EH (cell line): Measurements from ENCODE around the gene DIAPH2.

Source experiments
- DNase-seq: peaks from one replicate; pipeline ENCODE4 v3.0.0-alpha.2; 2015; ENCODE audit warnings: low read depth

DIAPH2 gene

GRCh38 chrX:97309487-97310116 is 625.0 kb downstream of the DIAPH2 start:
- no peak for DNase-seq

GRCh38 chrX:97310373-97310772 is 625.7 kb downstream of the DIAPH2 start:
- DNase-seq = peak; percentile 62

- no peak for DNase-seq
These were observed 626.6 kb downstream of the DIAPH2 start for GRCh38 chrX:97311066-97311778.

DNA sequence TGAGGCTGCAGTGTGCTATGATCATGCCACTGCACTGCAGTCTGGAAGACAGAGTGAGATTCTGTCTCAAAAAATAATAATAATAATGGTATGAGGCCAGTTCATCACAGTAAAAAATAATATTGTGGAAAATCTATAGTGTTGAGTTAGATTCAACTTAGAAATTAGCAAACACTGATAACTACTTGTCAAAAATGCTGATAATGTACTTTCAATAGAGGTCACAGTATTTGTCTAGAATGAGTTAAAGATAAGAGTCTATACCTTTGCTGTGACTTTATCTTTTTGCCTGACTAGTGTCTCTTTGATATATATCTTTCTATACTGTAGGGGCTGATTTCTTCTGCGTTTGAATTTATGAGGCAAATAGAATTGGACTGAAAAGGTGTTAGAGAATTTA is 629.7 kb downstream of the DIAPH2 start:
- no peak for DNase-seq

- no peak for DNase-seq
These were observed 631.3 kb downstream of the DIAPH2 start for GRCh38 chrX:97315939-97316338.

DNA sequence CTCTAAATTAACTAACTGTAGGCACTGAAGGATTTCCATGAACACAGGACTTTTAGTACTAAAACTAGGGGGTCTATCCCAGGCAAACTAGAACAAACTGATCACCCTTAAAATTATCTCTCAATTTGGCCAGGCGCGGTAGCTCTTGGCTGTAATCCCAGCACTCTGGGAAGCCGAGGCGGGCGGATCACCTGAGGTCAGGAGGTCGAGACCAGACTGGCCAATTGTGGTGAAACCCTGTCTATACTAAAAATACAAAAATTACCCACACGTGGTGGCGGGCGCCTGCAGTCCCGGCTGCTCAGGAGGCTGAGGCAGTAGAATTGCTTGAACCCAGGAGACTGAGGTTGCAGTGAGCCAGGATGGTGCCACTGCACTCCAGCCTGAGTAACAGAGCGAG is 635.7 kb downstream of the DIAPH2 start:
- no peak for DNase-seq

- peak; percentile 64 for DNase-seq
These were observed 637.8 kb downstream of the DIAPH2 start for GRCh38 chrX:97322401-97322800.

- no peak for DNase-seq
These were observed 641.8 kb downstream of the DIAPH2 start for GRCh38 chrX:97326456-97326855.

- peak; percentile 23 for DNase-seq
These were observed 644.3 kb downstream of the DIAPH2 start for GRCh38 chrX:97328853-97329390.

GRCh38 chrX:97330151-97330550 is 645.5 kb downstream of the DIAPH2 start:
- DNase-seq = no peak

DNA sequence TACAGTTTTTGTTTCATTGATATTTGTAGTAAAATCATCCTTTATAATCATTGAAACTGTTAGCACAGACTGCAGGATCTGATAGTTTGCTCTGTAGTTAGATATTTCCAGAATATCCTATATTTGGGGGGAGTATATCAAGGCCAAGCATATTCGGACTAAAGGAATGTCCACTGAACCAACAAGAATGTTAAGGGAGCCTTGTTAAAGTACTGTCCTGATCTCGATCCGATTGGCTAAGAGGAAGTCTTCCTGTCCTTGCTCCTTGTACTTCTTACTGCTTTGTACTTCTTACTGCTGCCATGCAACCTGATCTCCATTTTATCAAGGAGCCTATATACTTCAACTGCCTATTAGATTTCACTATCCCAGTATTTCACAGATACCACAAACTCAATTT is 648.3 kb downstream of the DIAPH2 start:
- DNase-seq = peak; percentile 69

DNA sequence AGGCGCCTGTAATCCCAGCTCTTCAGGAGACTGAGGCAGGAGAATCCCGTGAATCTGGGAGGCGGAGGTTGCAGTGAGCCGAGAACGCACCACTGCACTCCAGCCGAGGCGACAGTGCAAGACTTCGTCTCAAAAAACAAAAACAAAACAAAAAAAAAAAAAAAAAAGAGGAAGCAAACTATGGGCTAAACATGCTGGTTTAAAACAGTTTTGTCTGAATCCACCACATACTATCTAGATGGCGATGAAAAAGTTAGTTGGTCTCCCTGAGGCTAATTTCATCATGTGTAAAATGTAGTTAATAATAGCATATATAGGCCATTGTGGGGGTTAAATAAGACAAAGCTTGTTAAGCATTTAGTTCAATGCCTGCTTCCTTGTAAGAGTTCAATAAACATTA is 650.2 kb downstream of the DIAPH2 start:
- no peak for DNase-seq

DNA sequence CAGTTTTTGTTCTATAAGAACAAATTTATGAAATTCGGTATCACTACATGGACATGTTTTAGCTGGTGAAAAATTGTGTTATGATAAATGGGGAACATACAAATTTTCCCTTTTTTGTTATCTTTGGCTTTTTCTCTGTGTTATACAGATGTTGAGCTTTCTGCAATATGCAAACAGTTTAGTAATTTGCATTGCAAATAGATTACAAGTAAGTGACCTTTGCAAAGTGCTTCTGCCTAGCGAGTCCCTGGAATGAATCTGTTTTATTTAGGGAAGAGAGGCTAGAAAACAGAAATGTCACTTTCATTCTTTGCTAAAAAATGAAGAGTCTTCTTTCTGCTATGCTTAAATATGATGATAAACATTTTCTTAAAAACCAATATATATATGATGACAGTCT is 660.1 kb downstream of the DIAPH2 start:
- DNase-seq = no peak

DNA sequence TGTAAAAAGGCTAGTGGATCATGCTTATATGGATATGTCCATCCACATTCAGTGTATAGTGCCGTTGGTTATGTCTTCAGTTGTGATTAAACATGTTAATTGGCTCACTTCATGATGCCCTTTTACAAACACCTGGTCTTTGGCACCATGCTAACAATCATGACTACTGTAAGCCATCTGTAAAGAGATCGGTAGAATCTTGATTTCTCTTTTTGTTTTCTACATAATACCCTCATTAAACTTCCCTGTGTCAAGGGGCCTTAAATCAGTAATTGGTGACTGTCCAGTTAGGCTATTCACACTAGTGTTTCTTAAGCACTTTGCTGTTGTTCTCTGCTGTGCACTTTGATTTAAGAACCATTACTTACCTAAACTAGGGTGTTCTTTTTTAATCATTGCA is 674.3 kb downstream of the DIAPH2 start:
- no peak for DNase-seq

DNA sequence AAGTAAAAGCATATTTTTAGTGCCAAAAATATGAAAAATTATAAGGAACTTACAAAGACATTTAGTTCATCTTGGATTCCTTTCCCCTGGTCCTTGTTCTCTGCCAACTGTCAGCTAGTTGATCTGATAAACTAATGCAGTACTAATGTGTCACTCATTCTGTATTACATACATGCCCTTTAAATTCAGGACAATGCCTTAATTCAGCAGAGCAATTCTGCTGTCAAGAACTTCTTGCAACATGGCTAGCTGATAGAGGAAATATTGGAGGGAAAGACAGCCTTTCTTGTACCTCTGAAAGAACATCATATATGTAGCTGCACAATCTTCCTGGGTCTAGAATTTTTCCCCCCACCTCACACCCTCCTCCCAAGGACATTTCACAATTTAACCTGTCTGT is 679.2 kb downstream of the DIAPH2 start:
- DNase-seq = no peak

GRCh38 chrX:97366237-97366636 is 681.6 kb downstream of the DIAPH2 start:
- DNase-seq = no peak

GRCh38 chrX:97367125-97367524 is 682.5 kb downstream of the DIAPH2 start:
- DNase-seq = peak; percentile 36

DNA sequence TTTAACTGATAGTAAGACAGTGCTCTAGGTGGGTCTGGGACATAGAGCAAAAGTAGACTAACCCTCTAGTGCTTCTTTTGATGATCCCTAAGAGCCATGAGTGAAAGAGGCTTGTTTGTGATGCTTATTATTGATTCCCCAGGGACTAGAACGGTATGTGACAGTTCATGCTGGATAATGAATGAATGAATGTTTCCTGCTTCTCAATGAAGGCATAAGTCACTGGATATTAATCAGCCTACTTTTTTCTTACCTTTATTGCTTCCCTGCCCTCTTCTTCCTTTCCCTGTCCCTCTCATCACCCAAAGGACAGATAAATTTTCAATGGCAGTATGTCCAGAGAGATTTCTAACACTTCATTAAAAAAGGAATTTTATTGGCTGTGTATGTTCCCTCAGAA is 685.3 kb downstream of the DIAPH2 start:
- DNase-seq = no peak

- no peak for DNase-seq
These were observed 687.5 kb downstream of the DIAPH2 start for GRCh38 chrX:97372001-97372766.

- no peak for DNase-seq
These were observed 689.6 kb downstream of the DIAPH2 start for GRCh38 chrX:97374266-97374665.

GRCh38 chrX:97380200-97380599 is 695.6 kb downstream of the DIAPH2 start:
- no peak for DNase-seq

DNA sequence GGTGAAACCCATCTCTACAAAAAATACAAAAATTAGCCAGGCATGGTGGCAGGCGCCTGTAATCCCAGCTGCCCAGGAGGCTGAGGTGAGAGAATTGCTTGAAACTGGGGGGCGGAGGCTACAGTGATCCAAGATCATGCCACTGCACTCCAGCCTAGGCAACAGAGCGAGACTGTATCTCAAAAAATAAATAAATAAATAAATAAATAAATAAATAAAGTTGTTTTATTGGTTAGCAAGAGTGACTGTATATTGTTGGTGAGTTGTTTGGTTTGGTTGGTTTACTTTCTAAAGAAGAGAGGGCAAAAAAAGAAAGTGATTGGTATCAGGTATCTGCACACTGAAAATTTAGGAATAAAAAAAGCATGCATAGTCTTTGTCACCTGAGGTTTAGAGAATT is 700.0 kb downstream of the DIAPH2 start:
- DNase-seq = no peak

- DNase-seq = no peak
These were observed 702.4 kb downstream of the DIAPH2 start for GRCh38 chrX:97387004-97387403.
